ENCODE data around the gene KIF21B.

KIF21B gene

DNA sequence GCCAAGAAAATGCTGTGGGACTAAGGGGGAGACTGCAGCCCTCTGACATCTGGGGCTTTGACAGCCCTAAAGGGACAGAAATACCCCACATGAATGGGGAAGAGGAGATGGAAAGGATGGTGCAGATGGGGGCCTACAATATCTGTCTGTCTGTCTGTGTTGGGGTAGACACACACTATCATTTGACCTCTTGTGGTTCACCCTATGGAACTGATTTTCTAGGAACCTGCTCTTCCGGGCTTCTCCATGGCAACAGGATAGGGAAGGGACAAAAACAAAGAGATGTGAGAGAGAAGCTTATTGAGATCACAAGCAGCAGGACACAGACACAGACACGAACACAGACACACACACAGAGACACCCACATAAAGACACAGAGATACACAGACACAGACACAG lies 17.1 kb downstream of the KIF21B start:
- DNase-seq = no peak
- Mint-ChIP-seq H3K4me1 (peaks cover 30% of the 10 kb centered on the region), H3K27me3 (ENCODE audit: low read depth, poor library complexity) (peaks cover 3% of the 10 kb centered on the region), H3K9me3 (no peaks in the 10 kb centered on the region), H3K27ac (no peak overlapping the region), H3K4me3 (no peak overlapping the region), H3K36me3 (ENCODE audit: low read depth) (peaks cover 14% of the 10 kb centered on the region)
- TF ChIP-seq, protein P1, sequence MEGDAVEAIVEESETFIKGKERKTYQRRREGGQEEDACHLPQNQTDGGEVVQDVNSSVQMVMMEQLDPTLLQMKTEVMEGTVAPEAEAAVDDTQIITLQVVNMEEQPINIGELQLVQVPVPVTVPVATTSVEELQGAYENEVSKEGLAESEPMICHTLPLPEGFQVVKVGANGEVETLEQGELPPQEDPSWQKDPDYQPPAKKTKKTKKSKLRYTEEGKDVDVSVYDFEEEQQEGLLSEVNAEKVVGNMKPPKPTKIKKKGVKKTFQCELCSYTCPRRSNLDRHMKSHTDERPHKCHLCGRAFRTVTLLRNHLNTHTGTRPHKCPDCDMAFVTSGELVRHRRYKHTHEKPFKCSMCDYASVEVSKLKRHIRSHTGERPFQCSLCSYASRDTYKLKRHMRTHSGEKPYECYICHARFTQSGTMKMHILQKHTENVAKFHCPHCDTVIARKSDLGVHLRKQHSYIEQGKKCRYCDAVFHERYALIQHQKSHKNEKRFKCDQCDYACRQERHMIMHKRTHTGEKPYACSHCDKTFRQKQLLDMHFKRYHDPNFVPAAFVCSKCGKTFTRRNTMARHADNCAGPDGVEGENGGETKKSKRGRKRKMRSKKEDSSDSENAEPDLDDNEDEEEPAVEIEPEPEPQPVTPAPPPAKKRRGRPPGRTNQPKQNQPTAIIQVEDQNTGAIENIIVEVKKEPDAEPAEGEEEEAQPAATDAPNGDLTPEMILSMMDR (IDR thresholded peaks at IDR 0.05) = no peak

DNA sequence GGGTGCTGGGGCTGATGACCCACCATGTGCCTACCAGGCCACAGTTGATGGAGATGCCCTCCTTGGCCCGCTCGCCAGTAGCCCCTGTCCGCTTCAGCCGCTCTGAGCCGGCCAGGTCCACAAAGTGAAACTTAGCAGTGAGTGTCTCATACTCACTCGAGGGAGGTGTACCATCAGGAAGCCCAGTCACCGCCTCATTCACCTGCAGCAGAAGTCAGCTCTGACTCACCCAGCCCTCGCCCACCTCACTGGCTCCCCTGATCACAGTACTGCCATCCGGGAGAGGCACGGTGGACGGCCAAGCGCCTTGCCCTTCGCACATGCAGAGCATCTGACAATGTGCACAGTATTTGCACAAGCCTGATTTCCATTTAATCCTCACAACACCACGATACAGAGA lies 18.8 kb downstream of the KIF21B start:
- peaks cover 18% of the 10 kb centered on the region for H3K4me1 Mint-ChIP-seq
- peaks cover 17% of the 10 kb centered on the region for H3K36me3 Mint-ChIP-seq (ENCODE audit: low read depth)
- H3K9me3 Mint-ChIP-seq = no peaks in the 10 kb centered on the region
- H3K27me3 Mint-ChIP-seq (ENCODE audit: low read depth, poor library complexity) = peaks cover 6% of the 10 kb centered on the region
- H3K4me3 Mint-ChIP-seq = no peak overlapping the region
- DNase-seq = no peak
- no peak overlapping the region for H3K27ac Mint-ChIP-seq
- TF ChIP-seq, protein P1 (IDR thresholded peaks at IDR 0.05) = no peak

DNA sequence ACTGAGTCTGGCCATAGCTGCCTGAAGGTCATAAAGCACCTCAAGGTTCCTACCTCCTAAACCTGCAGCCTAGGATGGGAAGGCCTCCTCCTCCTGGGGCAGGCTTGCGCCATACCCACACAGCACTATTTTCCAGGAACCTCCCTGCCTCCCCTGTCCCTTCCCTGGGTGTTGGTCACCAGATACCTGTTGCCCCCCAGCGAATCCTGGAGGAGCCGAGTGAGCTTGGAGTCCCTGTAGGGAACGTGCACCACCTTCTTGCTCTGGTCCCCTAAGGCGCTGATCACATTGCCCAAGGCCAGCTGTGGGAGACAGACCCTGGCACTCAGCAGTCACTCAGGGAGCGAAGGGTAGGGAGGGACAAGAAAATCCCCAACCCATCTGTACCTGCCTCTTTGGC lies 19.4 kb downstream of the KIF21B start:
- Mint-ChIP-seq H3K9me3 (no peaks in the 10 kb centered on the region), H3K27me3 (ENCODE audit: low read depth, poor library complexity) (peaks cover 8% of the 10 kb centered on the region), H3K36me3 (ENCODE audit: low read depth) (peaks cover 20% of the 10 kb centered on the region), H3K4me1 (peaks cover 12% of the 10 kb centered on the region), H3K4me3 (no peak overlapping the region), H3K27ac (no peak overlapping the region)
- no peak for DNase-seq
- TF ChIP-seq, protein P1 (IDR thresholded peaks at IDR 0.05) = no peak

DNA sequence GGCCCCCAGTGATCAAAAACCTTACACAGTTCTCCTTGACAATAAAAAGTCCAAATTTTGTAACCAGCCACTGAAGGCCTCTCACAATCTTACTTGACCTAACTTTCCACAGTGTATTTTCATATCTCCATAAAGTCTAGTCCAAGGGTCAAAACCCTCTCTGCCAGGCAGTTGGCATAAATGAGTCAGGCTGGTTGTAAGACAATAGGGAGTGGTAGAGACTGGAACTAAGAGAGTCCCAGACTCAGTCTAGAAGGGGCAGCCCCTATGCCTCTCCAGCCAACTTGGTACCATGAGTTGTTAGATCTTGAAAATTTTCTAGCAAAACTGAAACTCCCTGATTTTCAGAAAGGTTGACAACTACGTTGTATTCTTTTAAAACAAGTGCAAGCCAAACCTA lies 21.0 kb downstream of the KIF21B start:
- no peak for DNase-seq
- Mint-ChIP-seq H3K9me3 (no peaks in the 10 kb centered on the region), H3K27ac (no peak overlapping the region), H3K4me1 (peaks cover 15% of the 10 kb centered on the region), H3K36me3 (ENCODE audit: low read depth) (peaks cover 35% of the 10 kb centered on the region), H3K4me3 (no peak overlapping the region), H3K27me3 (ENCODE audit: low read depth, poor library complexity) (peaks cover 8% of the 10 kb centered on the region)
- TF ChIP-seq, protein P1 (IDR thresholded peaks at IDR 0.05) = no peak

DNA sequence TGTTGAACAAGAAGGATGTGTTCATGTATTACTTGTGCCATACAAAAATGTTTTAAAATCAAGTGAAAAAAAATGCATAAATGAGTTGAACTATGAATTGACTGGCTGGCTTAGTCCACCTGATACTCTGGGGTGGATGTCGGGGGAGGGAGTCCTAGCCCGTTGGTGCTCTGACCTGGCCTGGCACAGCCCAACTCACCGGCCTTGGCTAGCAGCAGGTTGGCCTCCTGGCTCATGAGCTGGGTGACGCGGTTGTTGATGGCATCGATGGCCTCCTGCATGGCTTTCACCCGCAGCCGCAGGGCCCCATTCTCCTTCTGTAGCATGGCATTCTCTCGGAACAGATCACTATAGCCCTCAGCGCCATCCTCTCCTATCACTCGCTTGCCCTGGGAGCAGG lies 21.6 kb downstream of the KIF21B start:
- Mint-ChIP-seq H3K36me3 (ENCODE audit: low read depth) (peaks cover 40% of the 10 kb centered on the region), H3K27me3 (ENCODE audit: low read depth, poor library complexity) (peaks cover 8% of the 10 kb centered on the region), H3K4me1 (peaks cover 15% of the 10 kb centered on the region), H3K4me3 (no peak overlapping the region), H3K9me3 (no peaks in the 10 kb centered on the region), H3K27ac (no peak overlapping the region)
- DNase-seq = no peak
- TF ChIP-seq, protein P1 (IDR thresholded peaks at IDR 0.05) = no peak

DNA sequence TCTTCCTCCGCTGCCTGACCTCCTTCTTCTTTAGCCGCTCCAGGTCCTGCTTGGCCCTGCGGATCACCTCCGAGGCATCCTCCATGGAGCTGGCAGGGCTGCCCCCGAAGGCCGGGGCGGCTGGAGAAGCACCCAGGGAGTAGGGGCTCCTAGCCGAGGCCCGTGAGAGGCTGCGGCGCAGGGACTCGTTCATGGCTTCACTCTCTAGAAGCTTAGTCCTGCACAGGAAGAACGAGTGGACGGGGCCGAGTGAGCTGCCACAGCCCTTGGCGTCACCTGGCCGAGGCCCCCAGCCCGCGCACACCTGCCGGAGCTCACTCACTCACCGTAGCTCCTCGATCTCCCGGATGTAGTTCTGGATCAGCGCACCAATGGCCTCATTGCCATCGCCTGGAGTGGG lies 23.1 kb downstream of the KIF21B start:
- H3K27me3 Mint-ChIP-seq (ENCODE audit: low read depth, poor library complexity) = peaks cover 12% of the 10 kb centered on the region
- H3K9me3 Mint-ChIP-seq = no peaks in the 10 kb centered on the region
- no peak overlapping the region for H3K27ac Mint-ChIP-seq
- H3K4me1 Mint-ChIP-seq = peaks cover 15% of the 10 kb centered on the region
- DNase-seq = no peak
- TF ChIP-seq, protein P1 (IDR thresholded peaks at IDR 0.05) = no peak
- peaks cover 50% of the 10 kb centered on the region for H3K36me3 Mint-ChIP-seq (ENCODE audit: low read depth)
- H3K4me3 Mint-ChIP-seq = no peak overlapping the region
